ENCODE measurements around the gene MRPS27.

The MRPS27 gene

GRCh38 chr5:72204946-72205345, 115.1 kb downstream of the MRPS27 start:
- DNase-seq (ENCODE audit: low spot score) = no peak

GRCh38 chr5:72203251-72203845, 116.7 kb downstream of the MRPS27 start:
- no peak for DNase-seq (ENCODE audit: low spot score)

GRCh38 chr5:72202331-72202825, 117.7 kb downstream of the MRPS27 start:
- DNase-seq (ENCODE audit: low spot score) = no peak

- no peak for DNase-seq (ENCODE audit: low spot score)
Measured at GRCh38 chr5:72199681-72200080, 120.4 kb downstream of the MRPS27 start.

- no peak for DNase-seq (ENCODE audit: low spot score)
Measured at GRCh38 chr5:72197393-72197792, 122.6 kb downstream of the MRPS27 start.

- DNase-seq (ENCODE audit: low spot score) = no peak
Measured at GRCh38 chr5:72195581-72195980, 124.5 kb downstream of the MRPS27 start.

GRCh38 chr5:72194846-72195245, 125.2 kb downstream of the MRPS27 start:
- DNase-seq (ENCODE audit: low spot score) = no peak

GRCh38 chr5:72191404-72191803, 128.6 kb downstream of the MRPS27 start:
- no peak for DNase-seq (ENCODE audit: low spot score)

- DNase-seq (ENCODE audit: low spot score) = no peak
Measured at GRCh38 chr5:72189146-72189545, 130.9 kb downstream of the MRPS27 start.

GRCh38 chr5:72188166-72188565, 131.9 kb downstream of the MRPS27 start:
- DNase-seq (ENCODE audit: low spot score) = no peak

- DNase-seq (ENCODE audit: low spot score) = no peak
Measured at GRCh38 chr5:72187388-72188075, 132.5 kb downstream of the MRPS27 start.

GRCh38 chr5:72185496-72186329, 134.3 kb downstream of the MRPS27 start:
- DNase-seq (ENCODE audit: low spot score) = no peak

- DNase-seq (ENCODE audit: low spot score) = no peak
Measured at GRCh38 chr5:72184408-72184807, 135.6 kb downstream of the MRPS27 start.

GRCh38 chr5:72183101-72183520, 136.9 kb downstream of the MRPS27 start:
- no peak for DNase-seq (ENCODE audit: low spot score)

GRCh38 chr5:72182686-72183085, 137.4 kb downstream of the MRPS27 start:
- no peak for DNase-seq (ENCODE audit: low spot score)

GRCh38 chr5:72180925-72181324, 139.1 kb downstream of the MRPS27 start:
- DNase-seq (ENCODE audit: low spot score) = no peak

GRCh38 chr5:72179816-72180440, 140.1 kb downstream of the MRPS27 start:
- no peak for DNase-seq (ENCODE audit: low spot score)

- DNase-seq (ENCODE audit: low spot score) = no peak
Measured at GRCh38 chr5:72179028-72179815, 140.8 kb downstream of the MRPS27 start.

- DNase-seq (ENCODE audit: low spot score) = no peak
Measured at GRCh38 chr5:72177538-72177937, 142.5 kb downstream of the MRPS27 start.

GRCh38 chr5:72172786-72173185, 147.3 kb downstream of the MRPS27 start:
- DNase-seq (ENCODE audit: low spot score) = no peak

- no peak for DNase-seq (ENCODE audit: low spot score)
Measured at GRCh38 chr5:72171667-72172066, 148.4 kb downstream of the MRPS27 start.
